Mesothelial cell of epicardium (in vitro differentiated cells): ENCODE results near the gene FBXL20. TPM values are rescaled to one million over a fixed set of nuclear protein-coding genes. Genes with fewer than 3 reads are reported as not detected.

ENCODE experiments used
- DNase-seq, 2 experiments: peaks; one replicate each; pipeline ENCODE4 v3.0.0; 2021; ENCODE audit warnings: low spot score in 2 of 2; ENCODE audit not compliant: unreplicated experiment in 2 of 2
- H3K27ac Mint-ChIP-seq: 2 replicates; pipeline ENCODE4 v1.8.0; 2021; ENCODE audit warnings: mixed read lengths
- H3K27me3 Mint-ChIP-seq: 2 replicates; pipeline ENCODE4 v1.8.0; 2021; ENCODE audit warnings: low read depth, mixed read lengths
- H3K36me3 Mint-ChIP-seq: 2 replicates; pipeline ENCODE4 v1.8.0; 2021; ENCODE audit warnings: mixed read lengths
- H3K4me1 Mint-ChIP-seq: 2 replicates; pipeline ENCODE4 v1.8.0; 2021; ENCODE audit warnings: mixed read lengths
- H3K4me3 Mint-ChIP-seq: 2 replicates; pipeline ENCODE4 v1.8.0; 2021; ENCODE audit warnings: mild to moderate bottlenecking, moderate library complexity, mixed read lengths
- H3K9me3 Mint-ChIP-seq: 2 replicates; pipeline ENCODE4 v1.8.0; 2021; ENCODE audit warnings: mixed read lengths
- CTCF ChIP-seq: fragments of 200-600 bp; sonication (generic); IDR thresholded peaks from one replicate; pipeline ENCODE4 v1.5.0; 2021; ENCODE audit warnings: antibody characterized with exemption; ENCODE audit not compliant: unreplicated experiment
- total RNA-seq: library from RNA; stranded (reverse); gene quantifications from 3 replicates; pipeline ENCODE4 v1.2.1, GENCODE V29; 2021

Gene FBXL20
- total RNA-seq, 1 donor from 2014 or later, result 29.1 TPM

GRCh38 chr17:39212841-39213480 lies 188.5 kb downstream of the FBXL20 start:
- Mint-ChIP-seq H3K27me3 (peaks cover 99% of the 10 kb centered on the region), H3K27ac (no peak overlapping the region), H3K36me3 (no peaks in the 10 kb centered on the region), H3K9me3 (no peaks in the 10 kb centered on the region), H3K4me3 (no peak overlapping the region), H3K4me1 (peaks cover 2% of the 10 kb centered on the region)
- no peak for DNase-seq
- TF ChIP-seq CTCF, result no peak

GRCh38 chr17:39212195-39212810 lies 189.1 kb downstream of the FBXL20 start:
- H3K4me3 Mint-ChIP-seq, result no peak overlapping the region
- peaks cover 93% of the 10 kb centered on the region for H3K27me3 Mint-ChIP-seq

GRCh38 chr17:39210093-39210434 lies 191.4 kb downstream of the FBXL20 start:
- Mint-ChIP-seq H3K36me3 (no peaks in the 10 kb centered on the region), H3K4me3 (peak overlapping the region; percentile 34), H3K9me3 (no peaks in the 10 kb centered on the region), H3K27me3 (peaks cover 75% of the 10 kb centered on the region), H3K27ac (no peak overlapping the region), H3K4me1 (peaks cover 2% of the 10 kb centered on the region)
- no peak for TF ChIP-seq CTCF
- no peak for DNase-seq

More at GRCh38 chr17:39212195-39212810, 189.1 kb downstream of the FBXL20 start:
- no peak overlapping the region for H3K27ac Mint-ChIP-seq
- TF ChIP-seq CTCF, result no peak
- H3K4me1 Mint-ChIP-seq, result peaks cover 2% of the 10 kb centered on the region
- no peak for DNase-seq
- no peaks in the 10 kb centered on the region for H3K36me3 Mint-ChIP-seq
- H3K9me3 Mint-ChIP-seq, result no peaks in the 10 kb centered on the region

- Mint-ChIP-seq H3K4me3 (no peak overlapping the region), H3K27me3 (peaks cover 69% of the 10 kb centered on the region), H3K9me3 (no peaks in the 10 kb centered on the region), H3K36me3 (peaks cover 5% of the 10 kb centered on the region), H3K27ac (no peak overlapping the region), H3K4me1 (peaks cover 2% of the 10 kb centered on the region)
- TF ChIP-seq CTCF, result no peak
- DNase-seq, result peak in 1 of 2 experiments; percentile 56
Measured at GRCh38 chr17:39209317-39210092, 191.9 kb downstream of the FBXL20 start.

GRCh38 chr17:39208893-39209292 lies 192.5 kb downstream of the FBXL20 start:
- H3K4me1 Mint-ChIP-seq, result peaks cover 2% of the 10 kb centered on the region
- peaks cover 8% of the 10 kb centered on the region for H3K36me3 Mint-ChIP-seq
- no peak for DNase-seq
- TF ChIP-seq CTCF, result no peak
- H3K4me3 Mint-ChIP-seq, result no peak overlapping the region
- H3K27me3 Mint-ChIP-seq, result peaks cover 63% of the 10 kb centered on the region
- H3K9me3 Mint-ChIP-seq, result no peaks in the 10 kb centered on the region
- H3K27ac Mint-ChIP-seq, result no peak overlapping the region
